Measurements from ENCODE around the gene PRKG1.
"Not testable (repeated sequence)": the region's sequence is repeated elsewhere in the genome, so short reads cannot be mapped to it uniquely, and the experiment has no call there.

Gene PRKG1

DNA sequence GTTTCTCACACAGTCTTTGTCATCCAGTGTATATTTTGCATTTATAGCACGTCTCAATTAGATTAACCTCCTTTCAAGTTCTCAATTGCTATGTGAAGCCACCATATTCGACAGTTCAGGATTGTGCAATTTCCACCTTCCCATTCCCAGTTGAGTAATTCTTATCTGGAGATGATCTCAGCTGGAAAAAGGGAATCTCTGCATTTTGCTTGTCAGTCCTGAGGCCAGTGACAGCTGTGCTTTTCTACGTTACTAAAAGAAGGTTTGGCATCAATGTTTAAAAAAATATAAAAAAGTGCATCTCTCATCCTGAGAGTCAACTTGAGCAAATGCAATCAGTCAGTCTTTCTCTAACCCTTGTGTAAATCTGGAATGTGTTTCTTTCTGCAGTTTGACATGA lies 247.7 kb downstream of the PRKG1 start:
- DNase-seq (ENCODE audit: low read depth) = peak; percentile 6

DNA sequence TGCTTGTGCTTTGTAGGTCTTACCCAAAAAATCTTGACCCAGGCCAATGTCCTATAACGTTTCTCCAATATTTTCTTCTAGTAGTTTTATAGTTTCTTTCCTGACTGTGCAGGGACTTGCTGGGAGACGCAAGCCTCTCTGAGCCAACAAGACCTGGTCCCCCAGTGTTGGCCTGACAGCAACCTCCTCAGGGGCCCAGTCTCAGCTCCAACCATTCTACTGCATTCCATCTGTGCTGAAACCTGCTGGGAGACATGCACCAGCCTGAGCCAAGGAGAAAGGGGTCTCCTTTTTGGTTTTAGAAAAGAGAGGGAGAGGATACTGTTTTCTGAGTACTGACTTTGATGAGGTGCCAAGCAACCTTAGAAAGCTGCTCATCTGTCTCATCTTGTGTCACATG lies 251.4 kb downstream of the PRKG1 start:
- no peak for DNase-seq (ENCODE audit: low read depth)

DNA sequence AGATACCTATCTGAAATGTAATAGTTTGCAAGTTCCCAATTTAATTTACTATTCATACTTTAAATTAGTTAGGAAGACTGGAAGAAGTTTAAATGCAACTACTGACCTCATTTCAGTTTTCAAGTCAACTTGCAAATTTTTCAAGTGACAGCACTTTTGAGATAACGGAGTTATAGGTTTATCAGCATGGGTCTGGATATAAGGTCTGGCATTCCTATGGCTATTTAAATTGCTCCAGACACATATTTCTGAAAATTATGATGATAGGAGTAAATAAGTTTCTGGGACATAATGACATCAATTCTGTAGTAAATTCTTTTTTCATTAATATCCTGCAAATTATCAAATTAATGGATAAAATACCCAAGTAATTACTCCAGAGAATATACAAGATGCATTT lies 251.9 kb downstream of the PRKG1 start:
- DNase-seq (ENCODE audit: low read depth) = no peak

DNA sequence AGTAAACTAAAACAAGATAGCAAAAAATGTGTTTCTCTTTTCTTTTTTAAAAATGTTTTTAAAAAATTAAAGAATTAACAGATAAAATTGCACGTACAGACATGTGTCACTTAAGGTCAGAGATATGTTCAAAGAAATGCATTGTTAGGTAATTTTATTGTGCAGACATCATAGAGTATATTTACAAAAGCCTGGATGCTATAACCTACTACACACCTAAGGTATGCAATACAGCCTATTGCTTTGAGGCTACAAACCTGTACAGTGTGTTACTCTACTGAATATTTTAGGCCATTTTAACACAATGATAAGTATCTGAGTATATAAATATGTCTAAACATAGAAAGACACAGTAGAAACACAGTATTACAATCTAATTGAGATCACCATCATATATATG lies 253.1 kb downstream of the PRKG1 start:
- DNase-seq (ENCODE audit: low read depth) = no peak

DNA sequence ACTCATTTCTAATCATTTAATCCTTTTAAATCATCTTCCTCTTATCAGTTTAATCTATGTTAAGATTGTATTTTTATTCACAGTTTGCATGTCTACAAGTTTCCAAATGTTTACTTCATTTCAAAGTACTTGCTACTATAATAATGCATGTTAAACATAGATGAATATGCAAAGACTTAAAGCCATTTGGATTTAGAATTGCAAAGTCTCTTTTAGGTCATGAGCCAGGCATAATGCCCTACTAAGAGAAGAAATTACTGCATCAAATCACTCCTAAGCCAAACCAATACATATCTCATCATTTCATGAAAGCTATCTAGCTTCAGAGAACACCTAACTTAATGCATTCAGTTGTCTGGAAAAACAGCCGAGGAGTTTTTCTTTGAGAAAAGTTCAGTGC lies 266.1 kb downstream of the PRKG1 start:
- DNase-seq (ENCODE audit: low read depth) = no peak

DNA sequence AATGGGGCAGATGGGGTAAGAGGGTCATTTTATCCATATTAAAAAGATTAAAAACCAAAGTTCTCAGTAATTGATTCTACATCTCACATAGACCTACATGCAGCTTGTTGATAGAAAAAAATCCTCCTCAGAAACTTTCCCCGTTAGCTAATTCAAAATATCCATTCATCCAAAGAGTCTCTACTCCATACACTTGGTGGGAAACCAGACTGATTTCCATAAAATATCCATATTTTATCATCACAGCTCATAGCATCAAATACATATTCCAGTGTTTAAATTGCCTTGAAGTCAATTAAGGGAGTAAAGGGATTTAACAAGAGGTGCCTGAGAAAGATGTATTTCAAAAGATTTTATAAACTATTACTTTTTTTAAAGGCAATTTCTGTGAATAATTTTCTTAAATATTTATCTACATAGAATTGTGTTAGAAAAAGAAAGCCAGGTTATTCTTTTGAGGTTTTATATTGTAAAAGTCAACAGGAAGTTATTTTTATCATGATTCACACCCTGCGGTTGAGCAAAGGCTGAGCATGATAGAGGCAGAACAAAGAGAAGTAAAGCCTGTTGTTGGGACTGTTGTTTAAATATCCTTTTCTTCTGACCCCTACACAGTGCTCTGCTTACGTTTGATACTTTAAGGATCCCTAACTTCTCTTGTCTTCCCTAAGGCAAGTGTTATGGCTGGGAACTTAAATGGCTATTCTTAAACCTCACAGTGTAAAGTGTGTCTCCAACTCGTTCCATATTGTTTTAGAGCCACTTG lies 266.7 kb downstream of the PRKG1 start:
- peak; percentile 31 for DNase-seq (ENCODE audit: low read depth)

DNA sequence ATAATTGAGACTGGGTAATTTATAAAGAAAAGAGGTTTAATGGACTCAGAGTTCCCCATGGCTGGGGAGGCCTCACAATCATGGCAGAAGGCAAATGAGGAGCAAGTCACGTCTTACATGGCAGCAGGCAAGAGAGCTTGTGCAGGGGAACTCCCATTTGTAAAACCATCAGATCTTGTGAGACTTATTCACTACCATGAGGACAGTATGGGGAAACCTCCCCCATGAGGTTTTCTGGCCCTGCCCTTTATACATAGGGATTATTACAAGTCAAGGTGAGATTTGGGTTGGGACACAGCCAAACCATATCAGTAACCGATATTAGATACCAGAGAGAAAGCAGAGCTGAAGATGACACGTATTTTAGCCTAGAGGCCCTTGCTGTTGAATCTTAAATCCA lies 267.5 kb downstream of the PRKG1 start:
- DNase-seq (ENCODE audit: low read depth) = not testable (repeated sequence)

DNA sequence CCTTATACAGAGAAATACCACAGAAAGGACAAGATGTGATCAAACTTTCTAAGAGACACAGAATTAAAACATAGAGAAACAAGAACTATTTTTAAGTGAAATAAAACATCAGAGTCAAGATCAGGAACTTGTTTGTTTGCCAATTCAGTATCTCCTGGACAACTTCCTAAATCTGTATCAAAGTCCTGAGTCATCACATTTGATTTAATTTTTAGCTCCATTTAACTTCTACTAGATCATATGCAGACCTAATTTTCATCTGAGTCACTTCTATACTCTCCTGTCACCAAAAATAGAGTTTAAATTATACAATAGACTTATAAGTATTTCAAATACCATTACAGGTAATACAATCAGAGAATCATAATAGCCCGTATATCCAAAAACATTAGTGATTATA lies 268.1 kb downstream of the PRKG1 start:
- DNase-seq (ENCODE audit: low read depth) = no peak

DNA sequence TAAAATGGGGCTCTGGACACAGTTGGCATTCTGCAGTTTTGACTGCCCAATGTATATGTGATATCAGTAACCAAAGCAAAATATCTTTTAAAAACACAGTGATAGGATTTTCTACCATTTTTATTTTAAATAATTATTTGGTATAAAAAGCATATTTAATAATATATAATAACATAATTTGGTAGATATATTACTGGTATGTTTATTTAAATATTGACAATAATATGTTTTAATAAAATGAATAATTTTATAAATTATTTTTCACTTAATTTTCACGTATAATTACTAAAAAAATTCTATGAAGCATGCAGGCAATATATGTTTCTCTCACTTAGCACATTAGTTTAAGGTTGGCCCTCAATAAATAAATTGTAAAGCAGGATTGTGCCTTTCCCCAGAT lies 269.1 kb downstream of the PRKG1 start:
- DNase-seq (ENCODE audit: low read depth) = no peak

DNA sequence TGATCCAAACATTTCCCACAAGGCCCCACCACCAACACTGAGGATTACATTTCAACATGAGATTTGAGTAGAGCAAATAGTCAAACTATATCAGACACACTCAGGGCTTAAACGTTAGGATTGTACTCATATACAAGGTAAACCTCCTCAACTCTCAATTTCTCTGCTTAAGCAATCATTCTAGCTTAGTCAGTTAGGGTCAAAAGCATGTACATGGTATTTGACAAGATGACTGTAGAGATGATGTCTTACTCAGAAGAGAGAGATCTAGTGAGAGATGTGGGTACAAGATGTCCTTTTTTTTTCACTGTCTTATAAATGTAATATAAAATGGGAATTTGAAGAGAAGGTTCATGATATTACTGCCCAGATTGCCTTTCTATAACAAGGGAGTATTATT lies 270.1 kb downstream of the PRKG1 start:
- DNase-seq (ENCODE audit: low read depth) = peak; percentile 5

DNA sequence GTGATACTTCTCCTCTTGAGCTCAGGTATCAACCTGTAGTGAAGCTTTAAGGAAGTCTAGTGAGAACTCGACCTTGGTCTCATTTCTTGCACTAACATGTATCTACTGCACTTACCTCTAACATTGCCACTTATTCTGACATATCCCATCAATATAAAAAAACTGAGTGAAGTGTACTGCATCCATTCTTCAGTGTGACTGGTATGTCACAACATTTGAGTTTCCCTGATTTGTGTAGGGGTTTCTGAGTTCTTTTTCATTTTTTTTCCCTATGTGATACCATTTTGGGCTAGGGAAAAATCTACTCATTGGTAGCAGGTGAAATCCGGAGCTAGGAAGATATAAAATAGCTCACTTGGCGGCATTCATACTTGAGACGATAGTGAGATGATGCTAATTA lies 274.3 kb downstream of the PRKG1 start:
- DNase-seq (ENCODE audit: low read depth) = no peak

DNA sequence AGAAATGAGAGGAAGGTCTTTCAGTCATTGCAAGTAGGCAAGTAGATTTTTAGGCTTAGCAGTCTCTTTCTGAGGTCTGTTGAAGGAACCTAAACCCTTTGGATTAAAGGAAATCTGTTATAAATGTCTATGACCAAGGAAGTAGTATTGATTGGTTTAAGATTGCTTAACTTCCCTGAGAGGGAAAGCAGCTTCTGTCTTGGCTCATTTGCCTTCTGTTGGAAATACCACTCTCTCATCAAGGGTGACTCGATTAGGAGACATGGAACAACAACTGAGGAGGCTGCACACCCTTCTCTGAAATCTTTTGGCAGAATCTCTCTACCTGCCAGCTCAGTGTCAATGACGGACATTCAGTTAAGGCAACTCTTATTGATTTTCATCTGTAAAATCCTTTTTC lies 282.9 kb downstream of the PRKG1 start:
- DNase-seq (ENCODE audit: low read depth) = no peak

DNA sequence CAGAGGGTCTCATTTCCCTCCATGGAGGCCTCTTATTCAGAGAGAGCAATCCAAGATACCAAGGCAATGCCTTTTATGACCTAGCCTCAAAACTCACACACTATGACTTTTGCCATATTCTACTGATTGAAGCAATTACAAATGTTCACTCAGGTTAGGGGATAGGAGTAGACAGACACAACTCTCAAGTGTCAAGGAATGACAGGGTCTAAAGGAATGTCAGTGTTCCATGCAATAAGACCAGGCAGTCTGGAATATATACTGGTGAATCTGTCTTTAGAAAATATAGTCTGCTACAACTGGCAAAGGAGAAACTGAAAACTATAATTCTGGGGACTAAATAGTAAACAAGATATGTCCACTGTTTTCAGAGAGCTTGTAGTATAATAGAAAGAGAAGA lies 283.9 kb downstream of the PRKG1 start:
- DNase-seq (ENCODE audit: low read depth) = no peak

DNA sequence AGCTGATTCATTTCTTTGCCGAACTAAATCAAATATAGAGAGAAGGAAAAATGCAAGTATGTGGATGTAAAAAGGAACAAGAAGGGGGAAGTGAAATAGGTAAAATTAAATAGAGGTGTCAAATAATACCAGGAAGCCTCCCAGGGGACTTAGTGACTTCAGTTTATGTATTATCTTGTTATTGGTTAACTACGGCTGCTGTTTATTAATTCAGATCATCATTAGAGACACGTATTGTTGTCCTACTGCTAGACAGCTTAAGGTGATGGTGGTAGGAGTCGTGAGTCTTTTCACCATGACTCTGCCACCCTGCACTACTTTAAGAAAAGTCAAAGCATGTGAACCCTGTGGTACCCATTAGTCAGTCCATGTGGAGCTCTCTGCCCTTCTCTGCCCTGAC lies 289.1 kb downstream of the PRKG1 start:
- no peak for DNase-seq (ENCODE audit: low read depth)

DNA sequence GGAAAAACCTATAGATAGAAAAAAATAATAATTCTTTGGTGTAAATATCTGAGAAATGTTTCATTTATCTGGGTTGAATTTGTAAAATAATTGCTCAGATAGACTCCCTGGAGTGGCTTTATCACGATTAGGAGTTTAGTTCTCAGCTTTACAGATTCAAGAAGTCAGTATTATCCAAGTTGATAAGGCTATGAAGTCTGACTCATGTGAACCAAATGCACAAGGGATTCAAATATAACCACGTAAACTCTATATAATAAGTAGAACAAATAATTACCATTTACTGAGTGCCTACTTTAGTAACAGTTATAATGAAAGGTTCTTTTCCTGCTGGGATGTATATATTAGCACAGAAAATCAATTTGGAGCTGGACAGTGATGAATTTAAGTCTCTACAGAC lies 290.4 kb downstream of the PRKG1 start:
- no peak for DNase-seq (ENCODE audit: low read depth)

DNA sequence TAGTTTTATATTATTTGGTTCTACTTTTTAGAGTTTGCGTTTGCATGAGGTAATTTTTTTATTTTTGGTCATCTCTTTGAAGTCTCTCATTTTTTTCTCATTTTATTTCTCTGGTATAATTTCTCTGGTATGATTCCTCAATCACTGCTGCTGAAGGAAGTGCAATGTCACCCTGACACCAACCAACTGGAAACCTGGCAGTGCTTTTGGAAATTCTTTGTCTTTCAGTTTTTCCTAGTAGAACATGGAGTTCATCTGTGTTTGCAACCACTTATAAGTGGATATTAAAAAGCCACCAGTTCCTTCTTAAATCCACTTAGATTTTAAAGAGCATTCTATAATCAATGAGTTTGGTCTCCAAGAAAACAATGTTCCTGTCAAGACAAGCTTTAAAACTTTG lies 291.8 kb downstream of the PRKG1 start:
- DNase-seq (ENCODE audit: low read depth) = no peak

DNA sequence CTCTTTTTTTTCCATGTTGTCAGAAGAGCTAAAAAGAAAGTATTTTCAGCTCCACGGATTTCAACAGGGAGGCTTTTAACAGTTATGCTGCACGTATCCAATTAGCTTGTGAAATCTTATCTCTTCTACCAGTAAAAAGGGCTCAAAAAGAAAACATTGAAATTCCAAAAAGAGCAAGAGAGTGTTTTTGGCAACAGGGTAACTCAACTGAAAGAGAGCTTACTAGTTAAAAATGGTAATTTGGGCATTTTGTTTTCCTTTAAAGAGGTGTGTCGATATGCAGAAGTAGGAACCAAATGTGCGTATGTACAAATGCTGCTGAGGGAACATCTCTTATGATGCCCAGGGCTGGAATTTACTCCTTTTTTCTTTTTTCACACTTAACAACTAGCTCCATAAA lies 292.8 kb downstream of the PRKG1 start:
- no peak for DNase-seq (ENCODE audit: low read depth)

DNA sequence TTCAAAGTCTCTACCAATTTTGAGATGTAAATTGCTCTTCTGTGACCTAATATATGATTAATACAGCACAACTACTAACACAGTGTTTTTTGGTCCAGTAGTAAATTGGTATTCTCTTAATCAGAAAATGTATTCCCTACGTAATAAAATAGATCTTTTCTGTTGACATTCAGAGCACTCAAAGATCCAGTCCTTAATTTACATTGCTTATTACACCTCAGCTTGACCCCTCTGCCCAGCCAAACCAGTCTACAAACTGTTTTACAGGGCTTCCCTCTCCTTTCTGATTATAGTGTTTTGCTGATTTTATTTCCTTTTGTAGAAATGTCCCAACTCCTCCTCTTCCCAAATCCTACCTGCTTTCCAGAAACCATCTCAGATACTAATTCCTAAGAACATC lies 293.4 kb downstream of the PRKG1 start:
- no peak for DNase-seq (ENCODE audit: low read depth)

DNA sequence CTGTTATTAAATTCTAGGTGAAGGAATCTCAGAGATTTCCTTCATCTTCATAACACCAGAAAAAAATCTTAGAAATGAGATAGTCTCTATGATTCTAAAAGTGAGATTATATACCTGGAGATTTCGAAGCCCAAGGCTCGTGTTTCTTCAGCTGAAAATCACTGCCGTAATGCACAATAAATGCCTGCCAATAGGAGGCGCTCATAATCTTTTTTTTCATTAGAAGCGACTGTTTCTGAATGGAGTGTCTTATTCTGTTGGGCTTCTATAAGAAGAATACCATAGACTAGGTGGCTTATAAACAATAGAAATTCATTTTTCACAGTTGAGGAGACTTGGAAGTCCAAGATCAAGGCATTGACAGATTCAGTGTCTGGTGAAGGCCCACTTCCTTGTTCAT lies 294.7 kb downstream of the PRKG1 start:
- no peak for DNase-seq (ENCODE audit: low read depth)

DNA sequence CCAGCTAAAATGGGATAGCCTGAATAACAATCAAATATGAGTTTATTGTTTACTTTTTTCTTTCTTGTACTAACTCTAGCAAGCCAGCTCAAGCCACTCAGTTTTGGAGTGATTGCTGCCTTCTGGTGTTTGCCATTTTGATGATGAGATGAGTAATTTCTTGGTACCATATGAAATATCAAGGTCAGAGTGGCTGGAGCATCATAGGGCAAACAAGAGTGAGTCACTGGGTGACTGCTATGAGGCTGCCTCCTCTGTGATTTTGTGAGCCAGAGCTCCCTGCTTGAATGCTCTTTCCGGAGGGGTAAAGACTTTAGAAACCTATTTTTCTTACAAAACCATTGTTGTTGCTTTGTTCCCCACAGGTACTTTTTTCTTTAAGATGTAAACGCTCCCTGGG lies 295.6 kb downstream of the PRKG1 start:
- DNase-seq (ENCODE audit: low read depth) = peak; percentile 28

DNA sequence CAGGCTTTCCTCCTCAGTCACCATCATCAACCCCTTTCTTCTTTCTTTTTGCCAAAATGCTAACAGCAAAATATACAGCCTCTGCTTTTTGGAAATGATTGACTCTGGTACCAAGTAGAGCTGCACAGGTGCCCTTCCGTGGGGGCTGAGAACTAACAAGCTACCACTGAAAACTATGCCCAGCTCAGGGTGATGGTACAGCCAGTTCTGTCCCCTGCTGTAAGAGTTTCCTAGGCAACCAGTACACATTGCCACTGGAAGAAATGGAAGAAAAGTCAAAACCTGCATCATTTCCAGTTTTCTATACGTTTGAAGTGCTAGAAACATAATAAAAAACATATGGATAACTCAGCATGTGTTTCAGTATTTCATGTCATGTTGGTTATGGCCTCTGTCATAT lies 297.5 kb downstream of the PRKG1 start:
- DNase-seq (ENCODE audit: low read depth) = no peak

DNA sequence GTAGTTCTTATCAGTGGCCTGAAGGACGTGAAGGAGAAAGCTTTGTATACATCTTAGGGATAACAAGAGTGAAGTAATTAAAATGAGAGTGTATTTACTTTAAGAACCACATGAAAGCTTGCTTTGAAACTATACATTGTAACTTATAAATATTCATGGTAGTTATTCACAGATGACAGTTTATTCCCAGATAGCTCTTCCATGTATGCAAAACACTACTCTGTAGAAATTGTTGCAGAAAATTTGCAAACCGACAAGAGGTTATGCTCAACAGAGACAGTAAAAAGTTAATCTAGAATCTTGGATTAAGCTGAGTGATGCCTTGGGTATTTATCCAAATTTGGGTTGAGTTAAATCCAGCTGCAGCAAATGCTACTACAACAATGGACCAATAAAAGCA lies 301.5 kb downstream of the PRKG1 start:
- DNase-seq (ENCODE audit: low read depth) = no peak

DNA sequence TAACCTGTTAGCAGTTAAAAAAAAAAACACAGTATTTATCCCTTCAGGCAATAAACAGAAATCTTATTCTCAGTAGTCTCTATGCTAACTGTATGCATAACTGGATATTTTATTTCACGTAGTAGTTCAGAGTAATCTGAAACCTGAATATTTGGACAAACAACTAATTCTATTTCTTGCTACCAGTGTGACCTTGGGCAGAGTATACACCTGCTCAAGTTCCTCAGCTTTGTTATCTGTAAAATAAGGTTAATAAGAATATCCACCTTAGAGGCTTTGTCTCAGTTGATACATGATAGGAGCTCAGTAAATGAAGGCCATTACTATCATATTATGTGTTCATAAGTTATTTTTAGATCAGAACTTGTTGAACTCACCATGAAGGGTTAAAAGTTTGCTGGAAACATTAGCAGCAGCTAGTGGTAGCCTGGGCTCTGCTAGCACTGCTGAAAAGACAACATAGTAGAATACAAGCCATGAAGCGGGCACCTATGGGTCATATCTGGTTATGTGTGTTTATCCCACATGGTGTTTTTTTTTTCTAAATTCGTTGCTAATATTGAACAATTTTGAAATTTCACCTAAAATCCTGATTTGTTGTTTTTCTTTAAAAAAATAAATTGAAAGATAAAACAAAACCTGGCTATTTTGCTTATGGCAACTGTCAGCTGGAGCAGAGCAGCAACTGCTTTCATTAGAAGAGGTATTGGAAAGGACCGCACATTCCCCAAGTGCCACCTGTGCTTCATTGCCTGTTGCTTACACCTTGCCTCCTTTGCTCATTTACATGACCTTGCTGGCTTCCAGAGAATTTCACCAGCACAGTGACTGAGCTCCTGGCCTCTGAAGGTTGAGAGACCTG lies 303.0 kb downstream of the PRKG1 start:
- DNase-seq (ENCODE audit: low read depth) = no peak
